CD4-positive, alpha-beta T cell treated with Interleukin-17A for 4 hours (primary cell): ENCODE measurements around the gene DCAF7.

Experiments used
- DNase-seq: peaks from one replicate; pipeline ENCODE4 v3.0.0-alpha.2; 2020; ENCODE audit warnings: mixed read lengths

DCAF7 gene

GRCh38 chr17:63549946-63550816, at the start of gene DCAF7:
Gene DCAF7, plus strand, starts transcription at chr17:63550477. Its CDS starts 201 bp downstream, at chr17:63550678.
- DNase-seq: peak; percentile 99

DNA sequence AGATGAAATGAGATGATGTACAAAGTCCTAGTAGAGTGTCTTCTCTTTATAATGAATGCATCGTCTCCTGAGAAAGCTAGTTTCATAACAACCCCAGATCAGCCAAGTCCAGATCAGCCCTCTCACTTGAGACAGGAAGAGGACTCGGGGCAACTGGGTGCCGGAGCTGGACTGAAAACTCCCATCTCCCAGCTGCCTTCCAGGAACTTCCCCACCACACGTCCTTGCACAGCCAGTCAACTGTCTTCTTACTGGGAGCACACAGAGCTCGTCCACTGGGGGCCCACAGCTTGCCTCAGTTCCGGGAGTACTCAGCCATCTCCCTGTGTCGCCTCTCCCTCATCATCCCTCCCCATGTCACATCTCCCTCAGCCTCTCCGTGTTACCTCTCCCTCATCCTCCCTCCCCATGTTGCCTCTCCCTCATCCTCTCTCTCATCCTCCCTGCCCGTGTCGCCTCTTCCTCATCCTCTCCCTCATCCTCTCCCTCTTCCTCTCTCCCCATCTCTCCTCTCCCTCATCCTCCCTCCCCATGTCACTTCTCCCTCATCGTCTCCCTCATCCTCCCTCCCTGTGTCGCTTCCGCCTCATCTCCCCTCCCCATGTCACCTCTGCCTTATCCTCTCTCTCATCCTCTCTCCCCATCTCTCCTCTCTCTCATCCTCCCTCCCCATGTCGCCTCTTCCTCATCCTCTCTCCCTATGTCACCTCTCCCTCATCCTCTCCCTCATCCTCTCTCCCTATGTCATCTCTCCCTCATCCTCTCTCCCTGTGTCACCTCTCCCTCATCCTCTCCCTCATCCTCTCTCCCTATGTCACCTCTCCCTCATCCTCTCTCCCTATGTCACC, 49.5 kb upstream of the DCAF7 start:
- DNase-seq: no peak

DNA sequence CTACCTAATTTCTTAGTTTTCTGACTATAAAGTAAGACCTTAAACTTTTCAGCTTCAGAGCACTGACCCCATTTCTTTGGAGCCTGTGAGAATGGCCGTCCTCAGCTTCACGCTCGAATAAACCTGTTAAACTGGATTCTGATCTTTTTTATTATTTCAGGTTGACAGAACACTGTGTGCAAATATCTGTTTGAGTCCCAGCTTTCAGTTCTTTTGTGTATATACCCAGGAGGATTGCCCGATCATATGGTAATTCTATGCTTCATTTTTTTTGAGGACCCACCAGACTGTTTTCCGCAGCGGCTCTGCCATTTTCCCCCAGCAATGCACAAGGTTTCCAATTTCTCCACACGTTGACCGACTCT, 47.0 kb upstream of the DCAF7 start:
- no peak for DNase-seq

- DNase-seq: no peak
These were observed 46.0 kb upstream of the DCAF7 start for GRCh38 chr17:63504261-63504660.

DNA sequence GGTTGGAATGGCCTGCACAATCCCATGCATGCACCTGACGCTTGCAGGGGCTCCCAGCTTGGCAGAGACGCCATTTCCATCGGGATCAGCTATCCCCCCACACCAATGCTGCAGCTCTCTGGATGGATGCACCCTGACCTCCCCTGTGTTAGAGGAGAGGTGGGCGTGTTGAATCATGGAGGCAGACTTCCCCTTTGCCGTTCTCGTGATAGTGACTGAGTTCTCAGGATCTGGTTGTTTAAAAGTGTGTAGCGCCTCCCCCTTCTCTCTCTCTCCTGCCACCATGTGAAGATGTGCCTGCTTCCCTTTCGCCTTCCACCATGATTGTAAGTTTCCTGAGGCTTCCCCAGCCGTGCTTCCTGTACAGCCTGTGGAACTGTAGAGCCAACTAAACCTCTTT, 44.9 kb upstream of the DCAF7 start:
- no peak for DNase-seq

- DNase-seq: no peak
These were observed 43.6 kb upstream of the DCAF7 start for GRCh38 chr17:63506627-63507026.

- no peak for DNase-seq
These were observed 38.9 kb upstream of the DCAF7 start for GRCh38 chr17:63511331-63511730.

DNA sequence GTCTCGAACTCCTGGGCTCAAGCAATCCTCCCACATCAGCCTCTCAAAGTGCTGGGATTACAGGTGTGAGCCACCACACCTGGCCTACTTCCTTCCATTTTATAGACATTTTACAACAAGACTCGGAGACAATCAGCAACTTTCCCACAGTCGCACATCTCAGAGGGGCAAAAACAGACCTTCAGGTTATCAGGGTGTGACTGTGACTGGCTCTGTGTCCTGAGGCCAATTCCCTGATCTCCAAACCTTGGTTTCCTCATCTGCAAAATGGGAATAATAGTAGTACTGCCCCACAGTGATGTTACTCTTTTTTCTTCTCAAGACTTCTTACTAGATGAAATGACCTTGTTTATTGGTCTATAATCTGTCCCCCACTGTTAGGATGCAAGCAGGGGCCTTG, 37.9 kb upstream of the DCAF7 start:
- no peak for DNase-seq

DNA sequence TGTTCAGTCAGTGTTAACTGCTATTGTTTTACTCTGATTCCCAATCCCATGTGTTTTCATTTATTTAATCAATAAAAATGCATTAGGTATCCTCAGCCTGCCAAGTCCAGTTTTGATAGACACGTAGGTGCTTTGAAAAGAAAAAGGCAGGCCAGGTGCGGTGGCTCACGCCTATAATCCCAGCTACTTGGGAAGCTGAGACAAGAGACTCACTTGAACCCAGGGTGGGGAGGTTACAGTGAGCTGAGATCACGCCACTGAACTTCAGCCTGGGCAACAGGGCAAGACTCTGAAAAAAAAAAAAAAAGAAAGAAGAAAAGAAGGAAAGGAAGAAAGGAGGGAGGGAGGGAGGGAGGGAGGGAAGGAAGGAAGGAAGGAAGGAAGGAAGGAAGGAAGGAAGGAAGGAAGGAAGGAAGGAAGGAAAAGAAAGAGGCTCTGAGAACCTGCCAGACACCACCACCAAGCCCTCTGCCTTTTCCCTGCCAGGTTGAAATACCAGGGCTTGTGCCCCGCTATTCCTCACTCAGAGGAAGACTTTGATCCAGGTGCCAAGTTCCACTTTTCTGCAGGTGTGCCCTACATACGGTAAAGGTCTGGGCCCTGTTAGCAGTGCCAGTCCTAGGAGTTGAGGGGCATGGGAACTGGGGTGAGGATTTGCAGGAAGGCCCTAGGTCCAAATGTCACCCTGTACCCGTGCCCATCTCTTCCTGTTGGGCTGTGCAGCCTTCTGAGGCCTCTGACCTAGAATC, 37.2 kb upstream of the DCAF7 start:
- DNase-seq: no peak

GRCh38 chr17:63514477-63514876, 35.8 kb upstream of the DCAF7 start:
- no peak for DNase-seq

GRCh38 chr17:63514974-63515373, 35.3 kb upstream of the DCAF7 start:
- DNase-seq: no peak

DNA sequence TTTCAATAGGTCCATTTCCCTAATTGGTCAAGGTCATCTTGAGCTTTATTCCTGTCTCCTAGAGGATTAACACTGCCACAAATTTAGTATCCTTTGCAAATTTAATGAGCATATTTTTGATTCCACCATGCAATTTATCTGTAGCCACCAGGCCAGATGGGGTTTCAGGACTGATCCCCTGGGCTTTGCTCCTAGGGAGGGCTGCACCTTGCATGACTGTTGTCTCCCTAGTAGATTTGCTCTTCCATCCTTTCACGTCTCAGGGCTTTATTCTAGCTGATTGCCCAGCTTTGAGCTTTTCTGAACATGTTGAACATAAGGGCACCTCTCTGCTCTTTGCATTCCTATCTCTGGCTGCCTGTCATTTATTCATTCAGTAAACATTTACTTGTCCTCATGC, 34.9 kb upstream of the DCAF7 start:
- DNase-seq: no peak

- no peak for DNase-seq
These were observed 33.1 kb upstream of the DCAF7 start for GRCh38 chr17:63516910-63517824.

DNA sequence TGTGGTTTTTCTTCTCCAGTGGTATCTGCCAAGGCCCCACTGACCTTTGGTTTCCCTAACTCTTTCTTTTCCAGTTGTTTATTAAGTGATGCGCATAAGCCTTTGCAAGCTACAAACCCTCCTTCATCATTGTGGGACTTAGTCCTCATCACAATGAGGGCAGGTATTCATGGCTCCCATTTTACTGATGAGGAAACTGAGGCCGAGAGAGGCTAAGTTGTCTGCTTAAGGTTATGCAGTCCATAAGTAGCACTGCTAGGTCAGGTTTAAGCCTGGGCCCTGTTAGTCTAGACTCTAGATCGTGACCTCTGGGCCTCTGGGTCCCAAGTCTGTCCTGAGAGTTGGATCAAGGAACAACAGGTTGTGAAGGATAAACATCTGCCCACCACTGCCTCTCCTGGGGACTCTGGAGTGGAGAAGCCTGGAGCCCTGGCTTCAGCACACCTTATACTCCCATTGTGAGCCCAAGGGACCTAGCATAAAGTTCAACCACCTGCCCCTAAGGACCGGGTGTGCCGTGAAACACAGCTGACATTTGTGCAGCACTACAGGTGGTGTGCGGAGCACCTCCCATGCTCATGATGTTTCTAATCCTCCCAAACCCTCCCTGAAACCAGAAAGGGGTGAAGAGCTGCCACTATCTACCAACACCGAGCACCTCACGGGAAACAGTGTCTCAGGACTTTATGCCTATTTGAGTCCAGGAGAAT, 32.3 kb upstream of the DCAF7 start:
- no peak for DNase-seq

DNA sequence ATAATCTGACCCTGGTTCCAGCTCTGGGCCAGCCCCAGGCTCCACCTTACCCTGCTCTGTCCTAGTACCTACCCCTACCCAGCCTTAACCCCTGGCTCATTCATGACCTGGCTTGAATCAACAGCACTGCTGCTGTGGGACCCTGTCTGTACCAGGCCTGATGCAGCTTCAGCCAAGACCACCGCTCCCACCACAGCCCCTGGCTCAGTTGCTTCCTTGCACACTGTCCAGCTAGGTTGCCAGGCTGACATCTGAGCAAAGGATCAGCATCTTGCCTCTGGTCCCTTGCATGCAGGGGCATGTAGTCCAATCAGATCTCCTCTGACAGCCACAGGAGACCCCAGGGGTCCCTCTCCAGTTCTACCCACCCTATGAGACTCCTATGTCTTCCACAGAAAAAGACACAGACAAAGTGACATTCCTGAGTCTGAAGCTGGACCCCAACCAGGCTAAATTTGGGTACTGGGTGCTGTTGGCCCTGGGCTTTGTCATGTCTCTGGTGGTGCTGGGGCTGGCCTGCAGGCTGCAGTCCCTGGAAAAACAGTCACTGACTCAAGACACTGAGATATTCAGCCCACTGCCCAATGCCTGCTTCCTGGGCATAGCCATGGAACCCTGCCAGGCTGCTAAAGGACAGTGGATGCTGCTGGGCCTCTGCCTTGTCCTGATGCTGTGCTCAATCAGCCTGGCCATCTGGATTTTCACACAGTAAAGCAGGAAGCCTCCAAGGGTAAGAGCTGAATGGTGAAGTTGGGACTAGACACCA, 31.0 kb upstream of the DCAF7 start:
- no peak for DNase-seq

GRCh38 chr17:63519972-63520882, 30.1 kb upstream of the DCAF7 start:
- no peak for DNase-seq

GRCh38 chr17:63523253-63523855, 26.9 kb upstream of the DCAF7 start, which contains the start of gene KCNH6:
Gene KCNH6, plus strand, starts transcription at chr17:63523358. Its CDS starts 56 bp downstream, at chr17:63523414.
- no peak for DNase-seq

DNA sequence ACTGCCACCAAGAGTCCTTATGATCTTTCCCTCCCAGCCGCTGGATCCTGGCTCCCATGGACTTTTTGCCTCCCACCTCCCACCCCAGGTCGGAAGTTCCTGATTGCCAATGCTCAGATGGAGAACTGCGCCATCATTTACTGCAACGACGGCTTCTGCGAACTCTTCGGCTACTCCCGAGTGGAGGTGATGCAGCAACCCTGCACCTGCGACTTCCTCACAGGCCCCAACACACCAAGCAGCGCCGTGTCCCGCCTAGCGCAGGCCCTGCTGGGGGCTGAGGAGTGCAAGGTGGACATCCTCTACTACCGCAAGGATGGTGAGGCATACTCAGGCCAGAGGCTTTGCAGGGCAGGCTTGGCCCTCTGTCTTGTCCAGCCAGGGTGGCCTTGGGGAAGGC, 26.2 kb upstream of the DCAF7 start:
- DNase-seq: no peak
